Thoracic aorta (tissue), 2 donors: ENCODE data around the gene ZFP57. TPM values are rescaled to one million over a fixed set of nuclear protein-coding genes. Genes with fewer than 3 reads are reported as not detected.
"Not testable (repeated sequence)": the region's sequence is repeated elsewhere in the genome, so short reads cannot be mapped to it uniquely, and the experiment has no call there.

Source experiments
- ATAC-seq: fragments of 150-250 bp; one replicate; pipeline ENCODE4 v1.8.0; 2017; ENCODE audit warnings: low read depth; ENCODE audit not compliant: insufficient number of reproducible peaks, low FRiP score
- DNase-seq: peaks from one replicate; pipeline ENCODE4 v3.0.0-alpha.2; 2020; ENCODE audit warnings: low spot score
- H3K27ac ChIP-seq, 2 donors: fragments of 200-600 bp; sonication (generic); 1 replicate in 1 of 2; 2 replicates in 1 of 2; pipeline ENCODE4 v1.5.1; 2016; ENCODE audit warnings: mild to moderate bottlenecking in 2 of 2, moderate library complexity in 2 of 2
- H3K27me3 ChIP-seq: fragments of 200-600 bp; sonication (generic); replicated peaks from 2 replicates; pipeline ENCODE4 v1.6.0; 2016; ENCODE audit warnings: mild to moderate bottlenecking; ENCODE audit not compliant: insufficient read depth
- H3K36me3 ChIP-seq: fragments of 200-600 bp; sonication (generic); one replicate; pipeline ENCODE4 v1.5.1; 2016
- H3K4me1 ChIP-seq, 2 donors: fragments of 200-600 bp; sonication (generic); 1 replicate in 1 of 2; 2 replicates in 1 of 2; pipeline versions ENCODE4 v1.5.1 to v1.6.0; 2016; ENCODE audit warnings: low read depth in 2 of 2, mild to moderate bottlenecking in 1 of 2; ENCODE audit not compliant: control insufficient read depth in 1 of 2
- H3K4me3 ChIP-seq: fragments of 200-600 bp; sonication (generic); 2 replicates; pipeline ENCODE4 v1.5.1; 2016; ENCODE audit warnings: mild to moderate bottlenecking
- H3K9me3 ChIP-seq: fragments of 200-600 bp; sonication (generic); 2 replicates; pipeline ENCODE4 v1.5.1; 2016
- total RNA-seq, 2 donors: library from RNA; depleted of rRNA; stranded (reverse); fragments of >200 nt; gene quantifications; one replicate each; pipeline versions ENCODE4 v1.1.0 to v1.2.3, GENCODE V29; 2016
- TF ChIP-seq, protein P1 (sequence below): fragments of 200-600 bp; sonication (generic); IDR thresholded peaks from one replicate; pipeline ENCODE4 v1.5.1; 2019; ENCODE audit warnings: antibody characterized with exemption

The ZFP57 gene
- total RNA-seq, 2 donors from 2014 or later: 3.2 TPM; not detected in 1

- H3K27ac ChIP-seq: no peak overlapping the region
- H3K27me3 ChIP-seq: no peaks in the 10 kb centered on the region
- ATAC-seq (no peak), DNase-seq (no peak)
- H3K36me3 ChIP-seq: no peaks in the 10 kb centered on the region
- no peaks in the 10 kb centered on the region for H3K4me1 ChIP-seq
- H3K4me3 ChIP-seq: no peak overlapping the region
- TF ChIP-seq, protein P1, sequence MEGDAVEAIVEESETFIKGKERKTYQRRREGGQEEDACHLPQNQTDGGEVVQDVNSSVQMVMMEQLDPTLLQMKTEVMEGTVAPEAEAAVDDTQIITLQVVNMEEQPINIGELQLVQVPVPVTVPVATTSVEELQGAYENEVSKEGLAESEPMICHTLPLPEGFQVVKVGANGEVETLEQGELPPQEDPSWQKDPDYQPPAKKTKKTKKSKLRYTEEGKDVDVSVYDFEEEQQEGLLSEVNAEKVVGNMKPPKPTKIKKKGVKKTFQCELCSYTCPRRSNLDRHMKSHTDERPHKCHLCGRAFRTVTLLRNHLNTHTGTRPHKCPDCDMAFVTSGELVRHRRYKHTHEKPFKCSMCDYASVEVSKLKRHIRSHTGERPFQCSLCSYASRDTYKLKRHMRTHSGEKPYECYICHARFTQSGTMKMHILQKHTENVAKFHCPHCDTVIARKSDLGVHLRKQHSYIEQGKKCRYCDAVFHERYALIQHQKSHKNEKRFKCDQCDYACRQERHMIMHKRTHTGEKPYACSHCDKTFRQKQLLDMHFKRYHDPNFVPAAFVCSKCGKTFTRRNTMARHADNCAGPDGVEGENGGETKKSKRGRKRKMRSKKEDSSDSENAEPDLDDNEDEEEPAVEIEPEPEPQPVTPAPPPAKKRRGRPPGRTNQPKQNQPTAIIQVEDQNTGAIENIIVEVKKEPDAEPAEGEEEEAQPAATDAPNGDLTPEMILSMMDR: no peak
- H3K9me3 ChIP-seq: no peaks in the 10 kb centered on the region
Measured at GRCh38 chr6:29678114-29678513, 2.8 kb downstream of the ZFP57 start.

DNA sequence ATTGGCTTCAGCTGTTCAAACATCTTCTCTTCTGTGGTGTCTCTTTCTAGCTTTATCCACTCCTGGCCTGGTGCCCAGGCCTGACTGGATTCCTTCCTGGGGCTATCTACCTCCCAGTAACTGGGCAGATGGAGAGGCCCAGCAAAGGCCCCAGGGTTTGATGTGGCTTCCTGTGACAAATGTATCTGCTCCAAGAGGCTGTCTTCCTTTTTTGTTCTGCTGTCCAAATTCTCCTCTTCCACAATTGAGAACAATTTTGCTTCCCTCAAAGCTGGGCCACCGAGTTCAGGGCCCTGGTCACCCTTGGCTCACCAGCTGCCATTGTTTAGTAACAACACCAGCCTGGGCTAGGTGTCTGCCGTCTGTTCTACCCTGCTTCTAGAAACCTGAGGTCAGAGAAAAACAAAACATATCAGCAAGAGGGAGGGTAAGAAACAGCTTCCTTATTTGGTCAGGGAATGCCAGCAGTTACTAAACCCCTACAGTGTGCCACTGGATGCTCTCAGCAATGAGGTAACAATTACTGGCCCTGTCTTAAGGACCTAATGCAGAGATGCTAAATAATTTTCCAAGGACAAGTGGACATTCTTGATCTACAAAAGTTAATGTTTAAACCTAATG lies 3.9 kb downstream of the ZFP57 start:
- H3K4me3 ChIP-seq: no peak overlapping the region
- no peak for ATAC-seq
- TF ChIP-seq, protein P1: no peak

DNA sequence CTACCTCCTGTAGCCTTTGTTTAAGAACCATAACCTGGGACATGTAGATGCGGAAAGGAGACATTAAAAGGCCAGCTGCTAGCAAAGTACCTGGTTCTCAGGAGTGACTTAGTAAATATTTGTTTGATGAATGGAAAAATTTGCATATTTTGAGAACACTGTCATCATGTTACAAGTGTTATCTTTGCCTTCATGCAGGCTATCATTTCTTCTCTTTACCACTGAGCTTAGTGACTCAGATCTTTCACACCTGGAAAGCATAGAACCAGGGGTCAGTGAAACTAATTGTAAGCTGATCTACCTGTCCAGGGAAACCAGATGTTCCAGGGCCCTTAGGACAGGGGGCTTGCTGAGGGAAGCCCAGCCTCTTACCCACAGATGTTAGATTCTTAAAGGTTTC lies 5.4 kb downstream of the ZFP57 start:
- ATAC-seq (no peak), DNase-seq (no peak)
- H3K27ac ChIP-seq: no peak overlapping the region
- H3K4me1 ChIP-seq: peaks cover 0 to 9% of the 10 kb centered on the region in 2 donors
- no peak overlapping the region for H3K4me3 ChIP-seq
- no peaks in the 10 kb centered on the region for H3K36me3 ChIP-seq
- H3K27me3 ChIP-seq: no peaks in the 10 kb centered on the region
- TF ChIP-seq, protein P1: no peak
- no peaks in the 10 kb centered on the region for H3K9me3 ChIP-seq

More for the DNA sequence above, 3.9 kb downstream of the ZFP57 start:
- Histone ChIP-seq H3K9me3 (no peaks in the 10 kb centered on the region), H3K4me1 (no peaks in the 10 kb centered on the region), H3K27me3 (no peaks in the 10 kb centered on the region), H3K36me3 (no peaks in the 10 kb centered on the region), H3K27ac (no peak overlapping the region)
- no peak for DNase-seq

DNA sequence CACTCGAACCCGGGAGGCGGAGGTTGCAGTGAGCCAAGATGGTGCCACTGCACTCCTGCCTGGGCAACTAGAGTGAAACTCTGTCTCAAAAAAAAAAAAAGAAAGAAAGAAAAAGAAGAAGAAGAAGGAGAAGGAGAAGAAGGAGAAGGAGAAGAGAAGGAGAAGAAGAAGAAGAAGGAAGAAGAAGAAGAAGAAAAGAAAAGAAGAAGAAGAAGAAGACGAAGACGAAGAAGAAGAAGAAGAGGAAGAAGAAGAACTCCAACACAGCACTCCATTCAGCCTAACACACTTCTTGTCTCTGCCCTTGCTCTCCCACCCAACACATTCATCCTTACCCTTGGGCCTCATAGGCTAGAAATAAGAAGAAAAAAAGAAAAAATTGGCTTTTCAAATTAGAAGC lies 6.9 kb downstream of the ZFP57 start:
- no peaks in the 10 kb centered on the region for H3K36me3 ChIP-seq
- TF ChIP-seq, protein P1: no peak
- ATAC-seq: no peak
- no peak for DNase-seq
- no peak overlapping the region for H3K4me3 ChIP-seq
- H3K27me3 ChIP-seq: no peaks in the 10 kb centered on the region
- peaks cover 0 to 9% of the 10 kb centered on the region in 2 donors for H3K4me1 ChIP-seq
- H3K27ac ChIP-seq: no peak overlapping the region
- no peaks in the 10 kb centered on the region for H3K9me3 ChIP-seq

DNA sequence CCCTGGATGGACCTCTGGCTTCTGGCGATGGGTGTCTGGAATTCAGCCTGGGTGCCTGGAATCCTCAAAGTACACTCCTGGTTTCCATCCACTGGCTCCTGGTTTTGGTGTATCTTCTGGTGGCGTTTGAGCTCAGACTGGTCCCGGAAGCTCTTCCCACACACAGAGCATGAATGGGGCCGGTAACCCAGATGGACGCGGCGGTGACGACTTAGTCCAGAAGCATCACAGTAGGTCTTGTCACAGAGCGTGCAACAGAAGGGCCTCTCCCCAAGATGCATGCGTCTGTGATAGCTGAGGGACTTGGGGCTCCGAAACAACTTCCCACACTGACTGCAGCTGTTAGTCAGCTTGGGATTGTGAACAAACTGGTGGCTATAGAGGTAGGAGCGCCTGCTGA lies 7.8 kb downstream of the ZFP57 start:
- H3K36me3 ChIP-seq: no peaks in the 10 kb centered on the region
- no peak for ATAC-seq
- no peak overlapping the region for H3K27ac ChIP-seq
- H3K9me3 ChIP-seq: no peaks in the 10 kb centered on the region
- no peak for DNase-seq
- TF ChIP-seq, protein P1: no peak
- H3K4me3 ChIP-seq: no peak overlapping the region
- H3K27me3 ChIP-seq: no peaks in the 10 kb centered on the region
- H3K4me1 ChIP-seq: peaks cover 0 to 9% of the 10 kb centered on the region in 2 donors

DNA sequence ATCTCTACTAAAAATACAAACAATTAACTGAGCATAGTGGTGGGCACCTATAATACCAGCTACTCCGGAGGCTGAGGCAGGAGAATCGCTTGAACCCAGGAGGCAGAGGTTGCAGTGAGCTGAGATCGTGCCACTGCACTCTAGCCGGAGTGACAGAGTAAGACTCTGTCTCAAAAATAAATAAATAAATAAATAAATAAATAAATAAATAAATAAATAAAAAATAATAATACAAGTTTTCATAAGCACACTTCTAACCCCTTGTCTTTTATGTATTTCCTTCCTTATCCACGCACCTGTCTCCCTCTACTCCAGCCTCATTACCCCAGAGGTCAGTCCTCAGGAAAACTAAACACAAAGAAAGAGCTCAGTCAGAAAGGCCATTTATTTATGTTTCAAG lies 8.8 kb downstream of the ZFP57 start:
- not testable (repeated sequence) for H3K27ac ChIP-seq, ATAC-seq, DNase-seq, H3K4me1 ChIP-seq, H3K27me3 ChIP-seq, H3K4me3 ChIP-seq, H3K36me3 ChIP-seq, H3K9me3 ChIP-seq
